ENCODE data around the gene ATXN10.
A peak's percentile ranks its signal among the peaks of the same experiment; 100 is the strongest.
"Not testable (repeated sequence)": the region's sequence is repeated elsewhere in the genome, so short reads cannot be mapped to it uniquely, and the experiment has no call there.

Gene ATXN10

DNA sequence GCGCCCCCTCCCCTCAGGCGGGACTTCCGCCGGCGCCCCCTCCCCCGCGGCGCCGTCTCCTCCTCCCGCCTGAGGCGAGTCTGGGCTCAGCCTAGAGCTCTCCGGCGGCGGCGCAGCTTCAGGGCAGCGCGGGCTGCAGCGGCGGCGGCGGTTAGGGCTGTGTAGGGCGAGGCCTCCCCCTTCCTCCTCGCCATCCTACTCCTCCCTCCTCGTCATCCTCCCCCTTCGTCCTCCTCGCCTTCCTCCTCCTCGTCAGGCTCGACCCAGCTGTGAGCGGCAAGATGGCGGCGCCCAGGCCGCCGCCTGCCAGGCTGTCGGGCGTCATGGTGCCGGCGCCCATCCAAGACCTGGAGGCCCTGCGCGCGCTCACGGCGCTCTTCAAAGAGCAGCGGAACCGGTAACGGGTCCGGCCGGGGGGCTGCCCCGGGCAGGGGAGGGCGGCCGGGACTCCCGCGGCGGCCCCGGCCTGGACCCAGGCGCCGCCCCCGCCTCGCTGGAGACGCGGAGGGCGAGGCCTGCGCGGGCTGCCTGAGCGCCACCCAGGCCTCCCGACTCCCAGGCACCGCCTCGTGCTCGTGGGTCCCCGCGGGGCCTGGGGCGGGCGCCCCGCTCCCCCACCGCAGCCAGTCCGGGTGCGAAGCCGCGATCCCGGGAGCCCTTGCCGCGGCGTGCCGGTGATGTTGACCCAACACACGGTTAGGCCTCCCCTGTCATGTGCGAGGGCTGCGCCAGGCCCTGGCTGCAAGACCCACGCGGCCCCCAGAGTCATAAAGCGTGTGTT is at the start of gene ATXN10:
ATXN10 (plus strand) TSS at position 52 of the 781 bp plus-strand sequence; CDS start at position 282, 230 bp downstream.
- peak; percentile 72 for DNase-seq

DNA sequence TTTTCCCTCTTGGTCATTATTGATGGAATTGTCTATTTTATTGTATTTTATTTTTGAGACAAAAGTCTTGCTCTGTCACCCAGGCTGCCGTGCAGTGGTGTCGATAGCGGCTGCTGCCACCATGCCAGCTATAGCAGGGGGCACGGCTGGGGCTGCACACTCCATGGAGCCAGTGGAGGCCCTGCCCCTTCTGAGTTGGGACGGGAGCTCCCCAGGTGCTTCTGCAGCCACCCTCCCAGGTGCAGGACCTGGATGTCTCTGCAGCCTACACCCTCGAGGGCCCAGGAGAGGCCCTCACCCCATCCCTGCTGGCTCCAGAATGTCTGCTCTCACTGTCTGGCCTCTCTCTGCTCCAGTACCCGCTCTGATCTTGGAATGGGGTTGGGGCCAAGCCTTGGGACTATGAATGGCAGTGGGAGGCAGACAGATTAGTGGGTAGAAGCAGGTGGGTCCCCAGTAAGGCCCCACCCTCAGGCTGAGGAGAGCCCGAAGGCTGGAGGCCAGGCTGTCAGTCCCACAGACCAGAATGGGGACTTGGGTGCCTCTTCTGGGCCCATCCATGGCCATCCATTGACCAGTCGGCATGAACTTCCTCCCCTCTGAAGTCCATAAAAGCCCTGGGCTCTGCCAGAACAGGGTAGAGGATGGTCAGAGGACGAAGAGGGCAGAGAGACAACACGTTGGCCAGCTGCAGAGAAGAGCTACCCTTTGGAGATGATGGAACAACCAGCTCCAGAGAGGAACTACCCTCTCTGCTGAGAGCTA is 49.6 kb upstream of the ATXN10 start:
- DNase-seq, result no peak

GRCh38 chr22:45623464-45624145 is 48.0 kb upstream of the ATXN10 start:
- DNase-seq, result not testable (repeated sequence)

DNA sequence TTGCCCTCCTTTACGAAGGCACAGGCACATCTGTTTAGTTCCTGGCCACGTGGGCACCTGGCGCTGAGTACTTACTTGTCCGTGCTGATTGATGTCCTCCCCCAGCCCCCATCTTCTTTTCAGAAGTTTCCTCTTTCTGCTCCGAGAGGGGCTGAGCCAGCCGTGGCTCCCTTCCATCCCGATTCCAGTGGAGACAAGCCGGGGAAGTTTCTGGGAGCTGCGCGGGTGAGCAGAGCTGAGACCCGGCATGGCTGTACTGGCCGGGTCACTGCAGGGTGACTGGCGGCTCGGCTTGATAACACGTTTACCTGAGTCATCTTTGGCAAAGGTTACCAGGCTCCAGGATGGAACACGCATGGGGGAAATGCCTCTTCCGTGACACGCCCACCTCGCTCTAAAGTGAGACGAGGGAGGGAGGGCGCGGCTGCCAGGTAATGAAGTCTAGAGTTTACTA is 45.4 kb upstream of the ATXN10 start:
- DNase-seq, result peak; percentile 70

GRCh38 chr22:45627489-45628233 is 44.0 kb upstream of the ATXN10 start:
- no peak for DNase-seq

- DNase-seq, result peak; percentile 45
Observed at GRCh38 chr22:45628515-45628914, 43.1 kb upstream of the ATXN10 start.

DNA sequence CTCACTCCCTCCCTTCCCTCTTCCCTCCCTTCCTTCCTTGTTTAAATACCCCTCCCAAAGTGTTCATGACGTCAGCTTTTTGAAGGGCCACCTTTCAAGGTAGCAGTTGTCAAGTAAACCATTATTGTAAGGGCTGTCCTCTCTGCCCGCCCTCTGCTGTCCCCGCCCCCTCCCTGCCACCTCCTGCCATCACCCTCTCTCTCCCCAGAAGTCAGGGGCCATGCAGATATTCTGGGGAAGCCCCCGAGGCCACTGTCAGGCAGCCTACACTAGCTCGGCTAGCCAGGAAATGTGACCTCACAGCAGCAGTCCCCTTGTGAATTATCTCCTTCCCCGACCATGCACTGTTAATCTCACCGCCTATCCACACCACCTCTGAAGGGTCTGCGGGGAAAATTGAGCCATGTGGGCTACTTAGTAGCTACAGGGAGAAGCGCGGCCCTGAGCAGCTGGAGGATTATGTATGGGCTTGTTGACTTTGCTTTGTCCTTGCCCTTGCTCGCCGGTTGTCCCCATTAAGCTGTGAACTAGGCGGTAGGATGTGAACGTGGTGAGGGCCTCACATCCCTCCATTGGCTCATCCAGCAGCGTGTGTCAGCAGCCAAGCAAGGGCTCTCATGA is 42.1 kb upstream of the ATXN10 start:
- peak; percentile 82 for DNase-seq

- DNase-seq, result no peak
Observed at GRCh38 chr22:45630436-45630835, 41.2 kb upstream of the ATXN10 start.

- no peak for DNase-seq
Observed at GRCh38 chr22:45631140-45631840, 40.3 kb upstream of the ATXN10 start.

DNA sequence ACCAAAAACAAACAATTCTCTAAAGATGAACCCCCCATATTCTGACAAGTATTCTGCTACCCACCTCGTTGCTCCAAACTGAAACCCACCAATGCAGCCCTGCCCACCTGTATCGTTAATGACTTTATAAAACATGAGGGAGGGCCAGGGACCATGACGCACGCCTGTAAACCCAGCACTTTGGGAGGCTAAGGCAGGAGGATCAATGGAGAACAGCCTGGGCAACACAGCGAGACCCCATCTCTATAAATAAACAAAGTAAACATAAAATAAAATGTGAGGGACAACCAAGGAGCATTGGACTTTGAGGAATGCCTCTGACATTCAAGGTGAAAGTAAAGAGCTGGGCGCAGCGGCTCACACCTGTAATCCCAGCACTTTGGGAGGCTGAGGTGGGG is 39.8 kb upstream of the ATXN10 start:
- no peak for DNase-seq

DNA sequence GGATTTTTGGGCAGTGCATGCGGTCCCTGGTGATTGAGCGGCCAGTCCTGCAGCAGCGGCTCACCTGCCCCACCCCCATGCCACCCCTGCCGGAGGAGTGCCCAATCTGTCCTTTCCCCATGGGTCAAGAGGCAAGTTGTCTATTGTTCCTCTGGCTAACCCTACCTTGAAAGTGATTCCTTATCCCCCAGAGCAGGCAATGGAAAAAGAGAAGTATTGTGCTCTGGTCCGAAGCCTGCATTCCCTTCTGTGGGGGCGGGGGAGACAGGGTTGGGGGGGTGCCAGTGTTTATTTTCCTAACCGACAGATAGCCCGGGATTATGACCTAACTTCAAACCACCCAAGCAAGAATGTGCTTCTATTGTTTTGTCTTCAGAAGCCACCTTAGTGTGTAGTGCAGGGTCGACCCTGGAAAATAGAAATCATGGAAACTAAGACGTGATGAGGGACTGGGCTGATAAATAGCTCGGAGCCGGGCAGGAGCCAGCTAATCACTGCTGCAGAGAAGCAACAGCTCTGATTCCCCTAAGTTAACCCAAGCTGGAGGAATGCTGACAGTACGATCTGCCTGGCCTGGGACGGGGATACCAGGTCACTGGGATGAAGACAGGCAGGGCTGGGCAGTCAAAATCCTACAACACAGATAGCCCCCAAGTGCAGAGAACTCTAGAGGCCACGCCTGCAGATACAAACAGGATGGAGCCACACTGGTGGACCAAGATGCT is 38.7 kb upstream of the ATXN10 start:
- no peak for DNase-seq

DNA sequence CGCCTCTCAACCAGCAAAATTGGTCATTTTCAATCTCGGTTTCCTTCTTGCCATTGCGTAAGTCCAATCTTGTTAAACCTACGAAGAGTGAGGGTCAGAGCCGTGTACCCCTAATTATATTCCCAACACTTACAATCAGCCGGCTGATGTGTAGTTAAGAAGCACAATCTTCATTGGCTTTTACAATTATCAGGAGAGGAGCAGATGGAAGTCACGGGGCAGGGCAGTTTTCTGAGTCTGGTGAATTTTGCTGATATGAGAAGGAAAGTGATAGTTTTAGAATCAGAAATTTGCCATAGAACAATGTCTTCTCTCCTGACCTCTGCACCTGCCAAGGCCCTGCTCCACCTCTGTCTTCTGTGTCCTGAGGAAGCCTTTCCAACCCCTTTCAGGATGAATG is 35.0 kb upstream of the ATXN10 start:
- no peak for DNase-seq

DNA sequence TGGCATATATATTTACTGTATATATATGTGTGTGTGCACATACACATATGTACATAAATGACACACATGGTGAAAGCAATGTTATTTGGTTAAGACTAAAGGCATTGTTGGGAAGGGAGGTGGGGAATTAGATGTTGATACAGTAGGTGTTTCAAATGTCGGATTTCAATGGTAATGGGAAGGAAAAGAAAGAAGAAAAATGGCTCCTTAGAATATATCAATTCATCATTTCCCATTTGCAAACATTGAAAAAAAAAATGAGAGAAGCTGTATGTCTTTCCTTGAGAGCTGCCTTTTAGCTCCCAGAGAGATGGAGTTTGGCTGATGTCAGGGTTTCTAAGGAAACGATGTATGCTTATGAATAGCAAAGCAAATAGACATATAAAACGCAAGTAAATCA is 33.4 kb upstream of the ATXN10 start:
- DNase-seq, result peak; percentile 72

DNA sequence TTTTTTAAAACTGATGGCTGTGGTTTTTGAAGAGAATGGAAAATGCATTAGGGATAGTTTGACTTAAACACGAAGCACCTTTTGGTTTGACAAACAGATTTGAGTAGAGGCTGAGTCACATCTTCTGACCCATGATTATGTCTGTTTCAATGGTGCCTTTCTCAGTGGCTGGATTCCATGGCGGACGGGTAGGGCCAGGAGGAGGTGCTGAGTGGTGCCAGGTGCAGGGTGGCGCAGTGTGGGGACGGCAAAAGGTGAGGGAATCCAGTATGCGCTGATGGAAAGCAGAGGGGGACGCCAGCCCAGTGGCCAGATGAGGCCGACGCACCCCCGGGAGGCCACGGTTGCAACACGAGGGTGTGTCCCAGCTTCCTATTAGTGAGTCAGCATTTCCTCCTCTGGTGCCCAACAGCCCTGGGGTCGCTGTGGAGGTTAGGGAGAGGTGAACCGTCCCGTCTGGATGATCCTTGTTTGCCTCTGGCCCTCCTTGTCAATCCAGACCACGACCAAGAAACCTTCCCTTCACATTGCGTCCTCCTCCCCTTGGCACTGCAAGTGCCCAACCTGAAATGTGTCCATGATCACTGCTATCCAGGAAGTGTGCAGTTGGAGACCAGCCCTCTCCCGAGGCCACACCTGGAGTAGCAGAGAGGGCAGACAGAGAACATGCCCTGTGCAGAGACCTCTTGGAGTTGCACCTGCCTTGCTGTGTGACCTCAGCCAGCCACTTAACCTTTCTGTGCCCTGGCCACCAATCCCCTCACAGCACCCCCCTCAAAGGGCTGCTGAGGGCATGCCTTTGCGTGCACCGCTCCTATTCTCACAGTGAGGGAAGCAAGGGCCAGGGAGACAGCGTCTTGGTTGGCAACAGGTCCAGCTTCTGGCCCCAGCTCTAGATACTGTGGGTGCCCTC is 32.5 kb upstream of the ATXN10 start:
- DNase-seq, result peak; percentile 69

GRCh38 chr22:45639747-45640102 is 31.9 kb upstream of the ATXN10 start:
- DNase-seq, result no peak

GRCh38 chr22:45640291-45640940 is 31.2 kb upstream of the ATXN10 start:
- DNase-seq, result no peak

GRCh38 chr22:45640941-45641621 is 30.6 kb upstream of the ATXN10 start:
- DNase-seq, result no peak

DNA sequence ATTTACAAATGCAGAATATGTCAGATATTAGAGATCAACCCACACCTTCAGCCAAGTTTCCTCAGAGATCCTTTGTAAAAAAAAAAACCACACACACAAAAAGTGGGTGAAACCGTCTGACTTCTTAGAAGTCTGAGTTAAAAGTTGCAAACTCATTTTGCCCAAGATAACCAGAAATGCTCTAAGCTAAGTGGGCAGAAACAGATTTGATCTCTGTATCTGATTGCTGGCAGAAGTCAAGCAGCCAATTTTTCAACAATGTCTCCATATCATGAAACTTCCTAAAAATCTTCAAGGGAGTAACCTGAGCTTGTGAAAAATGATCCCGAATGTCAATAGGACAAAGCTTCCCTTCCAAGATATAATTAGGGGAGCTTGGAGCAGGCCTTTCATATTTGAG is 28.6 kb upstream of the ATXN10 start:
- no peak for DNase-seq

GRCh38 chr22:45644714-45645113 is 26.9 kb upstream of the ATXN10 start:
- no peak for DNase-seq
